Activated T-helper 1 cell treated with anti-CD3 and anti-CD28 coated beads, Interleukin-12 subunit alpha, Interleukin-12 subunit beta, Interleukin-2, Interleukin-4 antibody, amounts not matched to agents 30 ng/mL and 10 ng/mL and 1 ng/mL, durations not matched to agents 14 hours and 24 hours and 36 hours (primary cell): ENCODE measurements around the gene LASP1. TPM values are rescaled to one million over a fixed set of nuclear protein-coding genes. Genes with fewer than 3 reads are reported as not detected.

Source experiments
- DNase-seq: peaks from one replicate; pipeline ENCODE4 v3.0.0; 2021; ENCODE audit warnings: low spot score
- H3K27ac Mint-ChIP-seq: one replicate; pipeline ENCODE4 v1.8.0; 2021; ENCODE audit warnings: mild to moderate bottlenecking, mixed read lengths
- H3K27me3 Mint-ChIP-seq: one replicate; pipeline ENCODE4 v1.8.0; 2022; ENCODE audit warnings: mild to moderate bottlenecking, moderate library complexity, mixed read lengths; ENCODE audit not compliant: insufficient read depth
- H3K36me3 Mint-ChIP-seq: one replicate; pipeline ENCODE4 v1.8.0; 2021; ENCODE audit warnings: low read depth, mixed read lengths
- H3K4me1 Mint-ChIP-seq: one replicate; pipeline ENCODE4 v1.8.0; 2021; ENCODE audit warnings: low read depth, mixed read lengths
- H3K4me3 Mint-ChIP-seq: one replicate; pipeline ENCODE4 v1.8.0; 2021; ENCODE audit warnings: mild to moderate bottlenecking, moderate library complexity, mixed read lengths
- H3K9me3 Mint-ChIP-seq: one replicate; pipeline ENCODE4 v1.8.0; 2021; ENCODE audit warnings: mixed read lengths
- intact Hi-C: fragments of 100-400 bp; cut with micrococcal nuclease; formaldehyde crosslinking; loops from one replicate; pipeline ENCODE4 v1.15.1; 2024
- total RNA-seq: library from RNA; stranded (reverse); gene quantifications from 2 replicates; pipeline ENCODE4 v1.2.3, GENCODE V29; 2022

Gene LASP1
- total RNA-seq, 1 donor from 2014 or later: 133 TPM

DNA sequence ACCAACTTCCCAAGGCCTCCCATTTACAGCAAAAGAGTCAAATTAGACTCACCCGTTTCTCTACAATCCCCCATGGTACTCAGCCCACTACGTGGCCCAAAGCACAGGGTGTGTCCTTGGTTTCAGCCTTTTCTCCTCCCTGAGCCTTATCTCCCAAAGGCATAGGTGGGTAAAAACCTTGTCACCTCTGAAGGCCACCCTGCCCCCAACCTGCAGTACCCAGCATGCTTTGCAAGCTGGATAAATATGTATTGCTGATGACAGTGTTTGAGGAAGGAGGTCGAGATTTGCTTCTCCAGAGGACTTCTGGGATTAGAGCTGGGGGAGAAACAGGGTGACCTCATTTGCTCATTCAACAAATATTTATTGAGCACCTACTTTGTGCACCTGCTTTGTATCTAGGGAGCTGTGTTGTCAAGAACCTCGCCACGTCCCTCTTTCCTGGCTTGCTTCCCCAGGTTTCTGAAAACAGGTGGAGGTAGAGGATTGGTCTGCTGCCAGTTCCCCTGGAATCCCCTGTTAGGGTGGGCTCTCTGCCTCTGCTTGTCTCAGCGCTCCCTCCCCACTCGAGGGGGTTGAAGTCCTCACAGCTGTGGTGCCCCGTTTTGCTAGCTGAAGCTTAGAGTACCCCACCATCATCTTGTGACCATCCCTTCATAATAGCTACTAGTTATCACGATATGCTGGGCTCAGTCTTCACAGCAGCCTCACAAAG, 3.0 kb downstream of the LASP1 start:
- DNase-seq: no peak
- intact Hi-C loops: loop anchor here (5.0 to 10.0 kb wide), 3 partner anchors 69 to 532 kb away; partner anchors contain the start of genes FBXL20 and FBXO47
- H3K27ac Mint-ChIP-seq: peak overlapping the region; percentile 94

DNA sequence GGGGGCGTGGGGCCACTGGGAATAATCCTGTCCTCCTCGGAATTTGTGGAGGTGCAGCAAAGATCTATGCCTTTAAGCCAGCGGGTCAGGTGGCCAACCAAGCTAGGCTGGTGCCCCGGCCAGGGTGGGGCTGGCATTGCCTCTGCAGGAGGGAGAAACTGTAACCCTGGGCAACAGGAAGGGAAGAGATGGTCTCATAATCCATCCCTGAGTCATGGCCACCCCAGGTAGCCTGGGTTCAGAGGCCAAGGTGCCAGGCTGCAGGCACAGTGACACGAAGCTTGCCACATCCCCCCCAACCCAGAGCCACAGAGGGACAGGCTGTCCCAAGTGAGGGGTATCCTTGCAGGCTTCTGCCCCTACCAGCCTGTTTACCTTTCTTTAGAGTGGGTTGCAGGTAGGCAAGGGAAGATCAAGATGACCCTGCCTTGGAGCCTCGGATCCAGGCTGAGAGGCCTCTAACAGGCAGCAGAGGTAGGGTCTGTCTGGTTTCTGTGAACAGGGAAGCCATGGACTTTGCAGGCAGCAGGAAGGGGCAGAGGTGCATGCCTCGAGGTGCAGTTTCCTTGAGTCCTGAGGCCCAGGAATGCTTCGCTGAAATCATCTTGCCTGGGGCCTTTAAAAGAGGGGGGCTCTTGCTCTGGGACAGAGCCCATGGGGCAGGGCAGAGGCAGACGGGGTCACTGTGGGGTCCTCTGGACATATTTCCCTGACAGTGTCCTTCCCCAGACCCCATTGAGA, 4.0 kb downstream of the LASP1 start:
- intact Hi-C loops: loop anchor here (5.0 to 10.0 kb wide), 3 partner anchors 68 to 531 kb away; partner anchors contain the start of genes FBXL20 and FBXO47
- DNase-seq: no peak
- Mint-ChIP-seq H3K36me3 (peaks cover 21% of the 10 kb centered on the region), H3K4me3 (no peak overlapping the region), H3K27ac (peak overlapping the region; percentile 44), H3K9me3 (no peaks in the 10 kb centered on the region), H3K27me3 (no peaks in the 10 kb centered on the region), H3K4me1 (peaks cover 70% of the 10 kb centered on the region)

More for the DNA sequence above, 3.0 kb downstream of the LASP1 start:
- Mint-ChIP-seq H3K36me3 (peaks cover 13% of the 10 kb centered on the region), H3K4me3 (peak overlapping the region; percentile 95), H3K4me1 (peaks cover 71% of the 10 kb centered on the region), H3K9me3 (no peaks in the 10 kb centered on the region), H3K27me3 (no peaks in the 10 kb centered on the region)

DNA sequence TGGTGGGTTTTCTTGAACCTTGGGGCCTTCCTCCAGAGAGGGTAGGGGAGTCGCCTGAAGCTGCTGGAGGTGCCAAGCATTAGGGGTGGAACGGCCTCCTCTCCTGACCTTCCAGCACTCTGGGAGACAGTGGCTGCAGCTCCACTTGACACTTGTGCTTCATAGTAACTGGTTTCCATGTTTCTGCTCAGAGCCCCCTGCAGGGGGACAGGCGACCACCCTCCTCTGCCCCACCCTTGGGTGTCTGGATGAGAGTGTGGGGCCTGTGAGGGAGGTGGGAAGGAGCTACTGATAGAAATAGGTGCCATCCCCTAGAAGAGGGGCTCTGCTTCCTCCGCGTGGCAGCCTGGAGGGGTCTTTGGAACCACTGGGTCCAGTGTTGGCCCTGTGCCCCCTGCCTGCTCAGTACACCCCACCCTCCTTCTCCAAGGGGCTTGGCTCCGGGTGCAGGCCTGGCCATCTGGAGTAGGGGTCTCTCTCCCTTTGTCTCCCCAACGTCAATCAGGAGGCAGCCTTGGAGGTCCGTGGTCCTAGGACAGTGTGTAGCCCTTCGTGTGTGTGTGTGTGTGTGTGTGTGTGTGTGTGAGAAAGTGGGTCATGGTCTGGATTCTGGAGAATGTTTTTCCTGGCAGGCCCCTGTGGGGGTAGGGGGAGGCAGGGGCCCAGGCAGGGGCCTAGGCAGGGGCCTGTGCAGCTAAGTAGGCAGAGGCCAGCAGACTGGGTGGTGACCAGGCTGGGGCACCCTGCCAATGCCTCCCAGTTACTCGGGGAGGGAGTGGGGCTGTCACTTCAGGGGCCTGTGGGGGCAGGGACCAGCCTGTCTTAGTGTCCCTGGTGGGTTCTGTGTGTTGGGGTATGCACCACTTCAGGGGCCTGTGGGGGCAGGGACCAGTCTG, 4.9 kb downstream of the LASP1 start:
- no peaks in the 10 kb centered on the region for H3K27me3 Mint-ChIP-seq
- peak overlapping the region; percentile 40 for H3K27ac Mint-ChIP-seq
- no peak overlapping the region for H3K4me3 Mint-ChIP-seq
- peaks cover 68% of the 10 kb centered on the region for H3K4me1 Mint-ChIP-seq
- intact Hi-C loops: loop anchor here (5.0 to 10.0 kb wide), 3 partner anchors 68 to 530 kb away; partner anchors contain the start of genes FBXL20 and FBXO47
- no peak for DNase-seq
- H3K9me3 Mint-ChIP-seq: no peaks in the 10 kb centered on the region
- H3K36me3 Mint-ChIP-seq: peaks cover 24% of the 10 kb centered on the region

DNA sequence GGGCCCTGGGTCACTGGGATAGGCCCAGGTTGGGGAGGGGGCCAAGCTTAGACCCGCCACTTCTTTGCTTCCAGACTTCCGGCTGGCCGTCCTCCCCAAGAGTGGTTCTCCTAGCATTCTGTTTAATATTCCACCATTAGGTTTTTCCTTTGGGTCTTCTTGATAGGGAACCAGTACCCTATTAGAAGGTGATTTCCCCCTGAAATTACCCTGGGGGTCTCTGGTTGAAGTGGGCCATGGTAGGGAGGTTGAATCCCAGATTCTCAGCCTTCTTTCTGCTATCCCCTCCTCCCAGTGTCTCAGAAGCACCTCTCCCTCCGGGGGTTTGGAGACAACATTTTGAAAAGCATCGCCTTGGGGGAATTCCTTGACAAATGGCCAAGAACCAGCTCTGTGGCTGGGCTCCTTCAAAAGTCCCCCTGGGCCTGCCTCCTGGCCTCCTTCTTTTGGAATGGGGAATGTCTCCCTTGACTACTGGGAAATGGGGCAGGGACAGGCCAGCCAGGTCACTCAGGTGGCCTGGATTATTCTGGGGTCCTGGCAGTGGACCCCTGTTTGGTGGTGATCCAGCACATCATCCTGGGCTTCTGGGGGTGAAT, 5.7 kb downstream of the LASP1 start:
- Mint-ChIP-seq H3K36me3 (peaks cover 31% of the 10 kb centered on the region), H3K4me1 (peaks cover 77% of the 10 kb centered on the region), H3K27ac (no peak overlapping the region), H3K27me3 (no peaks in the 10 kb centered on the region), H3K9me3 (no peaks in the 10 kb centered on the region), H3K4me3 (no peak overlapping the region)
- DNase-seq: no peak
- intact Hi-C loops: loop anchor here (10.0 kb wide), 1 partner anchor 529 kb away; the partner anchor contains the start of gene FBXL20

DNA sequence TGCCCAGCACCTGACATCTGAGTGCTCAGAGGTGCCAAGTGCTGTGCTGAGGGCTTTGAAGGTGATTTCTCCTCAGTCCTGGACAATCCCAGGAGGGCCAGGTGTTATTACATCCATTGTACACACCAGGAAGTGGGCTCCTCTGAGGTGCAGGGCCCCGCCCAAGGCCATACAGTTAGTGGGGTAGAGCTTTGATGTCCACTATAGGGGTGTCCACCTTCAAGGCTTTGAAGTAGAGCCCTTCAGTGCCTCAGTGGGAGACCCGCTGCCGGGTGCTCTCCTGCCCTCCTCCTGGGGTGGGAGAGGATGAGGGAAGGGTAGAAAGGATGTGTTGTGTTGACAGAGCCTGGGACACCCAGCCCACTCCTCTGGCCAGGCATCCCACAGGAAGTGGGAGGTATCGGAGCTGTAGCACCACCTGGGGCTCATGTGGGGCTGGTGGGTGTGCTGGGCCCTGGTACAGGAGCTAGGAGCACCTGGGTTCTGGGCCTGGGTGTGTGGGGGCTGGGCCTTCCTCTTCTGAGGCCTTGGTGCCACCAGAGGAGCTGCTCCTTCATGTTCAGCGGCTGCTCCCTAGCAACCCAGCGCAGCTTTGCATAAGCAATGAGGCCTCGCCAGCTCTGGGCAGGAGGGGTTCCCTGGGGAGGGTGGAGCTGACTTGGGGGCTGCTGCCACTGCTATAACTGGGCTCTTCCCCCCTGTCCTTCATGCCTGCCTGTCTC, 7.4 kb downstream of the LASP1 start:
- H3K27me3 Mint-ChIP-seq: no peaks in the 10 kb centered on the region
- H3K27ac Mint-ChIP-seq: peak overlapping the region; percentile 61
- no peak for DNase-seq
- H3K36me3 Mint-ChIP-seq: peaks cover 38% of the 10 kb centered on the region
- intact Hi-C loops: loop anchor here (10.0 kb wide), 1 partner anchor 528 kb away; the partner anchor contains the start of gene FBXL20
- H3K9me3 Mint-ChIP-seq: no peaks in the 10 kb centered on the region
- peaks cover 78% of the 10 kb centered on the region for H3K4me1 Mint-ChIP-seq
- peak overlapping the region; percentile 54 for H3K4me3 Mint-ChIP-seq

DNA sequence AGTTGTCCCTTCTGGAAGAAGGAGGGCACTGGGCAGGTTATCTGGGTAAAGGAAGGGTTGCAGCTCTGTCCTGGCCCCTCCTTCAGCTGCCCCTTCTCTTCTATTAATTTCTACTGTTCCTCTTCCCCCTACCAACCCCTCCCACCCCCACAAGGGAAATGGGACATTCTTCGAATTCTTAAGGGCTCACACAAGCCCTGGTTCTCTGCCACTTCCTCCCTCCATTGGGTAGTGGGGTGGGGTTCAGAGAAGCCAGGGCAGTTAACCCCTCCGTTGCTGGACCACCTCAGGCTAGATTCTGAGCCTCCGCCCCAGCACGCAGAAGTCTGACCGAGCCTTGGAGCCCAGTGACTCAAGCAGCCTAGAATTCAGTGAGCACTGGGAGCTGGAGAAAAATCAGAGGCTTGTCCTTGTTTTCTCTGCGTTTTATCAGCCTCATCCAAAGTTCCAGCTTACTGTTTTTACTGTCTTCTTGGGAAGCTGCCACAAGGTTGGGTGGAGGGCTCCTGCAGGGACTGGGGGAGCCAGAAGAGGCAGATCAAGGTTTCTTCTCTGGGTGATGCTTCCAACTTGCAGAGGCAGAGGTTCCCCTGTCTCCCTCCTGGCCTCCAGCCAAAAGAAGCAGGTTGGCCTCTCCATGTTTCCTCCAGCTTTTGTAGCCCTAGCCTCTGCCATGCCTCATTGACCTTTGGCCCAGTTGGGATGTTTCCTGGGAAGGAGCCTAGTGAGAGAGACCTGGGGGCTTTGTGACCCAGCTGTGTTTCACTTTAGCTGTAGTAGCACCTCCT, 10.2 kb downstream of the LASP1 start:
- peak overlapping the region; percentile 80 for H3K27ac Mint-ChIP-seq
- no peak for DNase-seq
- peaks cover 52% of the 10 kb centered on the region for H3K36me3 Mint-ChIP-seq
- intact Hi-C loops: loop anchor here (10.0 kb wide), 1 partner anchor 525 kb away; the partner anchor contains the start of gene FBXL20
- H3K9me3 Mint-ChIP-seq: no peaks in the 10 kb centered on the region
- H3K27me3 Mint-ChIP-seq: no peaks in the 10 kb centered on the region
- H3K4me3 Mint-ChIP-seq: peak overlapping the region; percentile 51
- peaks cover 76% of the 10 kb centered on the region for H3K4me1 Mint-ChIP-seq

DNA sequence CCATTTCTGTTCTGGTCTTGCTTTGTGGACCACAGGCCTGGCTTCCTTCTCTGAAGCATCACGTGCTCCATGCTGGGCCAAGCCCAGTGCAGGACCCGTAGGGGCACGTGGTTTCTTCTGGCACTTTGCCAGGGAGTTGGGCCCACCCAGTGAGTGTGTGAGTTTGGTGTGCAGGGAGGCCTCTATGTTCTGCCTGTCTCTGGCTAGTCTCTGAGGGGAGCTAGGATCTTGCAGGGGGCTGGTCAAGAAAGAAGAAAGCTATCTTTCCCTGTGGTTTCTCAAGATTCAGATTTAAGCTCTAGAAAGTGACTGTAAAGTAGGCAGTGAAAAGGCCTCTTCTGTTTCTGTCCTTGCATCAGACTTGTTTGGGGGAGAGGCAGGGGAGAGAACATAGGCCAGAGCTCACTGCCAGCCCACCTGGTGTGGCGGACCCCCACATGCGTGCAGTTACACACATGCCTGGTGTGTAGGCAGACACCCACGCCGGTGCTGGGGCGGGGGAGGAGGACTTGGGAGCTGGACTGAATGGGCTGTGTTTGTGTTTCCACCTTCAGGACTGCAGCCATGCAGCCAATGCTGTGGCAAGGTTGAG, 11.8 kb downstream of the LASP1 start:
- Mint-ChIP-seq H3K9me3 (no peaks in the 10 kb centered on the region), H3K36me3 (peaks cover 49% of the 10 kb centered on the region), H3K4me3 (peak overlapping the region; percentile 53), H3K4me1 (peaks cover 82% of the 10 kb centered on the region), H3K27ac (peak overlapping the region; percentile 89), H3K27me3 (no peaks in the 10 kb centered on the region)
- no peak for DNase-seq
- intact Hi-C loops: loop anchor here (2.0 kb wide), 1 partner anchor 17 kb away; no protein-coding TSS in a partner anchor

DNA sequence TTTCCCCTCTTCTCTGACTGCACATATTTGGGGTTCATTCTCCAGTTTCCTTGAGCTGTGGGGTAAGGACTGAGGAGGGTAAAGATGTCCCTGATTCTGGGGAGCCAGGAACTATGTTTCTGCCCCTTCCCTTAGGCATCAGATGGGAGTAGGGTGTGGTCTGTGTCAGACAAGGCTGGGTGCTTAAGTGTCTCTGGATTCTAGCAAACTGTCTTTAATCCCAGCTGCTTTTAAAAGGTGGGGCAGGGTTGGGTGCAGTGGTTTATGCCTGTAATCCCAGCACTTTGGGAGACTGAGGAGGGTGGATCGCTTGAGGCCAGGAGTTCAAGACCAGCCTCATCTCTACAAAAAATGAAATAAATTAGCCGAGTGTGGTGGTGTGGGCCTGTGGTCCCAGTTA, 13.0 kb downstream of the LASP1 start:
- Mint-ChIP-seq H3K36me3 (peaks cover 51% of the 10 kb centered on the region), H3K4me1 (peaks cover 71% of the 10 kb centered on the region), H3K27me3 (no peaks in the 10 kb centered on the region), H3K27ac (peak overlapping the region; percentile 77), H3K9me3 (no peaks in the 10 kb centered on the region), H3K4me3 (peak overlapping the region; percentile 53)
- intact Hi-C loops: loop anchor here (1.0 to 2.0 kb wide), 2 partner anchors 12 to 16 kb away; no protein-coding TSS in a partner anchor
- DNase-seq: no peak

DNA sequence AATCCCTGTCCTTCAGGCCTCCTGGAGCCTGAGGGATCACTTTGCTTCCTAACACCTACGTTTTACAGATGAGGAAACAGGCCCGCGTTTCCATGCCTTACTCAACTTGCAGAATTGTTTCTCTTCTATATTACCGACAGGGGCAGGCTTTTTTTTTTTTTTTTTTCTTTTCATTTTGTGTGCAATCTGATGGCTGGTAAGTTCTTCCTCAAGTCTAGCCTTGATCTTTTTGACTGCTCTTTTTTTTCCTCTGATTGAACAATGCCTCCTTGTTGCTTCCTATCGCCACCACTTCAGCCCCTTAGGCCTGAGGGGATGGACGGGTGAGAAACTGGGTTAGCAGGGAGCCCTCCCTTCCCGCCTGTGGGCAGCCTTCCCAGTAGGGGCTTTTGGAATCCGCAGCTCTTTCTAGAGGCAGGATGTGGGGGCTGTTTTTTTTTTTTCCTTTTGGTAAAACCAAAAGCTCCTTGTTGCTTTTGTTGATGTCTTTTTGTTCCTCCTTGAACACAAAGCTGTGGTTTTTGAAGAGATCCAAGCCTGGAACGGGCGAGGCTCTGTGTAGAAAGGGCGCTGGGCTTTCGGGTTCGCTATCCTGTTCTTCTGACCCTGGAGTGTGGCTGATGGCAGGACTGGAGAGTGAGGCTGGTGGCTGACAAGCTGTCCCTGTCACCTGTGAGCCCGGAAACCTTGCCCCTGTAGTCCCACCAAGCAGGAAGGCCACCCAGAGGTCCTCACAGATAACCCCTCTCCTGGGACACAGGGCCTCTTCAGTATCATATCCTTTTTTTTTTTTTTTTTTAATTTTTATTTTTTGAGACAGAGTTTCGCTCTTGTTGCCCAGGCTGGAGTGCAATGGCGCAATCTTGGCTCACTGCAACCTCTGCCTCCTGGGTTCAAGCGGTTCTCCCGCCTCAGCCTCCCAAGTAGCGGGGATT, 14.0 kb downstream of the LASP1 start:
- no peaks in the 10 kb centered on the region for H3K27me3 Mint-ChIP-seq
- H3K4me1 Mint-ChIP-seq: peaks cover 68% of the 10 kb centered on the region
- no peak for DNase-seq
- no peaks in the 10 kb centered on the region for H3K9me3 Mint-ChIP-seq
- intact Hi-C loops: loop anchor here (1.0 to 2.0 kb wide), 2 partner anchors 13 to 15 kb away; no protein-coding TSS in a partner anchor
- peak overlapping the region; percentile 92 for H3K27ac Mint-ChIP-seq
- peaks cover 49% of the 10 kb centered on the region for H3K36me3 Mint-ChIP-seq
- peak overlapping the region; percentile 71 for H3K4me3 Mint-ChIP-seq
